NCI-H446 treated with DMSO at 0.1 percent for 48 hours (cell line): ENCODE measurements around the gene GRIP2.

Experiments used
- DNase-seq: peaks from one replicate; lab custom pipeline; 2025; lab: John Stamatoyannopoulos, UW

The GRIP2 gene

DNA sequence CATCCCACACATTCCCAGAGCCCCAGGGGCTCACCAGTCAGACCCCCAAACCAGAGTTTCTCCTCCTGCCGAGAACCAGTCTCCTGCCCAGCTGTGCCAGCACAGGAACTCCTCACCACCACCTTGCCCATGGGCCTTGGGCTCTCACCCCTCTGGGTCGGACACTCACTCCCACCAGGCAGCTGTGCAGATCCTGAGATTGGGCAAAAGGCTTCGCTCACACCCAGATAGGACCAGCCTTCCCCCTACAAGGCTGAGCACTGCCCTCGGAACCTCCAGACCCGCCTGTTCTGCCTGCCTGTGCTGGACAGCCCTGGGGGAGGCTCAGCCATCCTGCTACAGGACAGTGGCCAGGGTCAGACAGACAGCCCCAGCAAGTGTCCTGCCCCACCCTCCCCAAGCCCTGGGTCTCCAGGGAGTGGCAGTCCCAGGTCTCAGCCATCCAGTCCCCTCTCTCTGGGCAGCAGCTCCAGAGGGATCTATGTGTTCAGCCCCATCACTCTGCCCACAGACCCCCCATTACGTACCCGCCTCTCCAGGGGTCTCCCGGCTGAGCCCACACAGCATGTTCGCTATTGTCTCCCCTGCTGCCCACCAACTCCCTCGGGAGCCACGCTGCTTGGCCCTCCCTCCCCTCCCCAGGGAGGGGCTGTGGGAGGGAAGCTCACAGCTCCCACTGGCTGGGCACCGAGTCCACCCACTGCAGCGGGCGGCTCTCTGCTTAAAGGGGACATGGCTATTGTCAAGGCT is at the start of gene GRIP2:
TSS of gene GRIP2 (minus strand) at position 601 of the 750 bp plus-strand sequence. CDS start at position 567, 34 bp downstream.
- no peak for DNase-seq

DNA sequence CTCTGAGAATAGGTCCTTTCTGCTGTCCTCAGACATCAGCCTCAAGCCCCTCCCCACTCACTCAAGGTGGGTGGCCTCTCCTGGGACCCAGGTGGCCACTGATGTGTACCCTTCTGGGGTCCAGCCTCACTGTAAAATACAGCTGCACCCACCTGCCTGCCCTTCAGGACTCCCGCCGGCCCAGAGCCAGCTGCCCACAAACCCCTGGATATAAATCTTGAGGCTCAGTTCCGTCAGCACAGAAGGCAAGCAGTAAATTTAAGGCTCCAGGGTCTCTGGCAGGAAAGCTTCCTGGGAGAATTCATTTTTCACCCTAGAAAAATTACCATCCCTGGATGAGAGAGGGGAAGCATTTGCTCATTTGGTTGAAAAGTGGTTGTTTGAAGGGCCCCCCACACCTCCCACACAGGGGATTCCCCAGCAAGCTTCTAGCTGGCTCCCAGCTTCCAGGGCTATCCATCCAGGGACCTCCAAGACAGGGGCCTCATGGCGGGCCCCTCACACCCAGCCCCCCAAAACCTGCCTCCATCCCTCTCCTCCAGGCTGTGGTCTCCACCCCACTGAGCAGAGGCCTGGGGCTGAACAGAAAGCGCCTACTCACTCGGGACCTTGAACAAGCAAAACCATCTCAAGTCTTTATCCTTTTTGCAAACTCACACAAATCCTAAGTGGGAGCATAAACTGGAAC is 48.4 kb upstream of the GRIP2 start:
- DNase-seq = no peak

DNA sequence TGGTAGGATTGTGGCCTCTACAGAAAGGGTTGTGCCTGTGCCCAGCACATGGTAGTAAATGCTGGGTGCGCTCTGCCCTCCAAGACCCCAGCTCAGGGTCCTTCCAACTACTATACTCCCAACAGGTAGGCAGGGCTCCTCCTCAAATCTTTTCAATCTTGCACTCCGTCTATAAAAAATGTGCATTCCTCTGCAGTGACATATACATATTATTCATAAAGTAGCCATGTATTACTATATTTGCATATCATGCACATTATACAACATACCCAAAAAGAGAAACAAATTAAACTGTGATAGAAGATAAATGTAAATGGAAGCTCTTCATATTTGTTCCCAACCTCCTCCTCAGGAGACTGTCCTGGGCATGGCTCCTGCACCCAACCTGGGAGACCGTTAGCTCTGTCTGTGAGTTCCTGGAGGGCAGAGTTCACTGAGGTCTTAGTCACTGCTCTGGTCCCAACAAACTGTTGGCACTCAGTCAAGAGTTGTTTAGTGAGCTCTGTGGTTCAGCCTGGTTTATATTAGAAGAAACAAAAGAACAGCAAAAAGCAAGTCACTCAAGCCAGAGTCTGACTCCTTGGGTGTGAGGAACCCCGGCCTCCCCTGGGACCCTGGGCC is 47.7 kb upstream of the GRIP2 start:
- DNase-seq = no peak

DNA sequence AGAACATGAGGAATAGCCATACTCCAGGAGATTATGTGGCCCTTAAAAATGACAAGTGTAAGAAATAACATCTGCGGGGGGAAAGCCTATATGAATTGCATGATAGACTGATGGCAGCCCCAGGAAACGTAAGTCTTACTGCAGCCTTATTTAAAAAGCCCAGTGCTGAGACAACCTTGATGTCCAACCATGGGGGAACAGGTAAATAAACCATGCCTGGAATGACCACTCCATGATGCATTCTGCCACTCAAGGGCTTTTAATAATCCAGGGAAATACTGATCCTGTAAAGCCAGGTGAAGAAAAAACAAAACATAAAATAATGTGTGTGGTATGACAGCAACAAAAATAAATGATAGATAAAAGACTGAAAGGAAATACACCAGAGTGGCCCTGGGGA is 46.5 kb upstream of the GRIP2 start:
- DNase-seq = no peak

DNA sequence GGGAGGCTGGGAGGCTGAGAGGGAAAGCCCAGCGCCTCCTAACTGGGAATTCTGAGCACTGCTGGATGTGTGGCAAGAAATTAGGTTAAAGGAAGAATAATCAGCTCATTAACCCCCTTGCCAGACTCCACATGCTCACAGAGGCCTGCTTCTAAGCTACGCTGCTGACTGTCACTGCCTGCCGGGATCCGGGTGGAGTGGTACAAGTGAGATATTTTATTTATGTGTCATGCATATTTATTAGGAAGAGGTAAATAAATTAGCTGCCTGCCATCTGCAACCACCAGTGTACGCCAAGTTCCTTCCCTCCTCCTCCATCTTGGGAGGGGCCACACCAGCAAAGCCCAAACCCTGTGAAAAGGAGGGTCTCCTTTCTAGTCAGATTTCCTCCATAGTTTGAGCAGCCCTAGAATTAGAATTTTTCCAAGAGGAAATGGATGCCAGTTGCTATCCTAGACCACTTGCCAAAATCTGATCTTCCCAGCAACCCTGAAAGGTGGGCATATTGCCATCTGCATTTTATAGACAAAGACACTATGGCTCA is 43.5 kb upstream of the GRIP2 start:
- no peak for DNase-seq

DNA sequence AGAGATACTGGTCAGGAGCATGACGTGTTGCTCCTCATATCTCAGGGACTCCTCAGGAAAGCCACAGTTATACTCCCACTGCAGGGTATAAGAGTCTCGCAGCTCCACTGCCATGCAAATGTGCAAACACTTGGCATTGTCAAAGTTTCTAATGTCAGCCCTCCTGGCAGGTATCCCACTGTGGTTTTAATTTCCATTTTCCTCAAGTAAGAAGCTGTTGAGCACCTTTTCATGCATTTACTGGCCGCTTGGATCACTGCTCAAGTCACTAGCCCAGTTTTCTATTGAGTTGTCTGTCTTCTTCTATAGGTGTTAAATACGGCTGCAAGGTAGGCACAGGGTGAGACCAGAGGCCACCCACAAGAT is 41.9 kb upstream of the GRIP2 start:
- no peak for DNase-seq

DNA sequence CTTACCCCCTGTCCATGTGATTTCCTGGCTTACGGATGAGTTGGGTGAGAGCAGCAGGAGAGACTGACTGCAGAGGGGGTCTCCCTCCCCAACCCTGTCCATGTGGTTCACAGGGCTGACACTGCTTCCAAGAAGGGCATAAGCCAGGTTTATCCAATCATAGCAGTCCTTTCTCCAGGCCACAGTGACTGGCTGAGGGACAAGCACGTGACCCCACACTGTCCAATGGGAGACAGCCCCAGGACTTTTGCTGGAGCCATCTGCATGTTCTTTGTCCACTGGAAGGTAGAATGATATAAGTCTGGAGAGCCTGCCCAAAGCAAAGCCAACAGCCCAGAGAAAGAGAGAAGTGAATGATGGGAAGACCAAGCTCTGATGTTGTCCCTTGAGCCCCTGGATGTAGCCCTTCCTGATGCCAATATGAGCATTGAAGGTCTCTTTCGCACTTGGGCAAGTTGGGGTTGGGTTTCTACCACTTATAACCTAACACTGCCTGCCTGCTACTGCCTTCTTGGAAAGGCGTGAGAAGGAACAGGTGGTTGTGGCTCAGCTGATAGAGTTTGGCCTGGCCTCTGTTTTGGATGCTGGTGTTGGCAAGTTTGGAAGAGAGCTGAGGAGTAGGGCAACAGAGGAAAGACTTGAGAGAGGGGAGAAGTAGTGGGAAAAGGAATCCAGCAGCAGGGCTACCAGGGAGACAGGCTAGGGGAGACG is 41.3 kb upstream of the GRIP2 start:
- no peak for DNase-seq

DNA sequence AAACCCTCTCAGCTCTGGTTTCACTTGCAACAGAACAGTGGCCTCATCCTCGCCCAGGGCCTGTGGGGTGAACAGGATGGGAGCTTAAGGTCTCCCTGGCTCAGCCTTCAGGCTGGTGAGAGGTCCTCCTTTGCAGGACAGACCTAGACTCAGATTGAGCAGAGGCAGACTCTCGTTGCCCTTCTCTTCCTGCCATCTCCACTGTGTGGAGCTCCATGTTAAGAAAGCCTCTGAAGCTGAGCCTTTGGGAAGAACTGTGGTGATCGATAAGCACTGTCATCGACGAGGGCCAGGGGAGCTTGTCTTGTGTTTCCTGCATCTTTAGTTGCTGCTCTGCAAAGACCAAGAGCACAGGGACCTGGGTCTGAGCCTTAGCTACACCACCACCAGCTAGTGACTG is 37.8 kb upstream of the GRIP2 start:
- DNase-seq = no peak

DNA sequence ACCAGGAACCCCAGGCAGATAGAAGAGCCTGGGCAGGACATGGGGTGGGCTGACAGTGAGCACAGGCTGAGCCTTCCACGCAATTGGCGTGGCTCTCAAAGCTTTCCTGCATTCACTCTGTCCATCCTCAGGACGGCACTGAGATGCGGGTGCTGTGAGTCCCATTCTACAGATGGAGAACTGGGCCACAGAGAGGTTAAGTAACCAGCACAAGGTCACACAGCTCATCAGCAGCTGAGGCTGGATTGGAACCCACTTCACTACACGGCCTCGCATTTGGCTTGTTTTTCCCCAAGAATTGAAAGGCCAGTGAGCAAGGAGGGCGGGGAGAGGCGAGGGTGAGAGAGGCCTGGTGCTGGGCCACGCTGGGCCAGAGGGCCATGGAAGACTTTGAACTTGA is 36.0 kb upstream of the GRIP2 start:
- no peak for DNase-seq

DNA sequence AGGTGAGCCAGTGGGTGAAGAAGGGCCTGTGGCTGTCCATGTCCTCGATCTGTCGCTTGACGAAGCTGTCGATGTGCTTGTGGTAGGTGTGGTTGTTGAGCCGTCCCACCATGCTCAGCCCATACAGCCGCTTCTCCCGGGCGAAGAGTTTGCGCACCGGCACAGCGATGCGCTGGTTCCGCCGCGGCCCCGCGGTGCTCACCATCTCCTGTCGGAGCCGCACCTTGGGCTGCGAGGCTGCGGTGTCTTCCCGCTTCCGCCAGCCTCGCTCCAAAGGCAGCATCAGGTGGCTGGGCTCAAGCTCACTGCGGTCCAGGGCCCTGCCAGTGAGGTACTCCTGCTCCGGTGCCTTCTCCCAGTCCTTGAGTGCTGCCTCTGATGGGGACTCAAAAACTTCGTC is 34.0 kb upstream of the GRIP2 start:
- no peak for DNase-seq

DNA sequence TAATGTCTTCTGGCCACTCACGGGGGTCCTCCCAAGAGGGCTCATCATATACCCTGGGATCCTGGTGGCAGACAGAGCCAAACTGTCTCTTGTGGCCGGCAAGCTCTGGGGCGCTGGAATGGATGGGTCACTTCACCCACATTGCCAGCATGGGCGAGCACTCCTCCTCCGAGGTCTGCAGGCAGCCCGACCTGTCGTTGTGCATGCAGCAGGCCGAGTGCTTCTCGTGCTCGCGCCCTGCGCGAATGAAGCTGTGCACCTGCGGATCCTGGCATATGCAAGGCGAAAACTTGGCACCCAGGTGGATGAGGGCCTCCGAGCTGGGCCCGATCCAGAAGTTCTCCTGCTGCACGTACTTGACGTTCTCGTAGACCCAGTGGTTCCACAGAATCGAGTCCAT is 33.6 kb upstream of the GRIP2 start:
- no peak for DNase-seq

DNA sequence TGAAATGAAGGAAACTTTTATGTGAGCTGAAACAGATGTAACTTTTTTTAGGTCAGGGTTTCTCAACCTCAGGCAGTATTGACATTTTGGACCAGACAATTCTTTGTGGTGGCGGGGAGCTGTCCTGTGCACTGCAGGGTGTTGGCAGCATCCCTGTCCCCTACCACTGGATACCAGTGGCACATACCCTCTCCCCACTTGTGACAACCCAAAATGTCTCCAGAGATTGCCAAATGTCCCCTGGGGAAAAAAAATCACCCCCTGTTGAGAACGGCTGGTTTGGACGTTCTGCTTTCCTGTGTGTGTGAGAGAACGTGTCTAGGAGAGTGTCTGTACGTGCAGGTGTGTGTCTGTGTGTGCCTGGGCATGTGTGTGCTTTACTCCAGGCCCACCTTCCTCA is 30.7 kb upstream of the GRIP2 start:
- no peak for DNase-seq

DNA sequence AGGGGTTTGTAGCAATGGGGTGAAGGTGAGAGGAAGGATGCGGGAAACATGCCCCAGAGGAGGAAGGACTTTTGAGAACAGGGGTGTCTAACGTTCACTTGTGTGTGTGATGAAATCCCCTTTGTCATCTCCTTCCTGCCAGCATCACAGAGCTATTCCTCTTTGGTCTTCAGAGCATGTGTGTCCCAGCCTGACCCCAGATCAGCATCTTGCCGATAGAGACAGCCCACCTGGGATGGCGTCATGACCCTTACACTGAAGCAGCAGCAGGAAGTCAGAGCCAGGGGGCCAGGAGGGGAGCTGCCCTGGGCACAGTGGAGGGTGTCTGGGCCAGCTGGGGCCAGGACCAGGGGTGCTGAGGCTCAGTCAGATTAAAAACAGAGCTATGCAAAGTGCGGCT is 29.9 kb upstream of the GRIP2 start:
- DNase-seq = no peak

DNA sequence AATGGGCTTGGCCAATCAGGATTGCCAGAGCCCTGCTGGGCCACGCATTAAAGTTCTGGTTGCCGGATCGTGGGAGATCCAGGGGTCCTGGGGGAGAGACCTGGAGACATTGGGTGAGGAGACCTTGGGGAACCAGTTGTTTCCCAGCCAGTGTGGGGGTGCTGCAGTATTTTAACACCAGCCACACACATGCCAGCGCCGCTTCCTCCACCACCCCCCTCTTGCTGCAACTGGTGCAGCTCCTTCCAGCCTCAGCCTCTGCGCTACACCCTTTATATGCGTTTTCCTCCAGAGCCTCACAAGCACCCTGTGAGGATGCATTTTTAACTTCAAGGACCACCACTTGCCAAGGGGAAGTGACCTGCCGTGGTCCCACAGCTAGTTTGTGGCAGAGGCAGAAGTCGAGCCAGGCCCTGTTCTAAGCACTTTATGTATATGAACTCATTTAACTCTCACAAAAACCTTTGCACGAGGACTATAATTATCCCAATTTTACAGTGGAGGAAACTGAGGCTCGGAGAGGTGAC is 29.4 kb upstream of the GRIP2 start:
- DNase-seq = no peak

DNA sequence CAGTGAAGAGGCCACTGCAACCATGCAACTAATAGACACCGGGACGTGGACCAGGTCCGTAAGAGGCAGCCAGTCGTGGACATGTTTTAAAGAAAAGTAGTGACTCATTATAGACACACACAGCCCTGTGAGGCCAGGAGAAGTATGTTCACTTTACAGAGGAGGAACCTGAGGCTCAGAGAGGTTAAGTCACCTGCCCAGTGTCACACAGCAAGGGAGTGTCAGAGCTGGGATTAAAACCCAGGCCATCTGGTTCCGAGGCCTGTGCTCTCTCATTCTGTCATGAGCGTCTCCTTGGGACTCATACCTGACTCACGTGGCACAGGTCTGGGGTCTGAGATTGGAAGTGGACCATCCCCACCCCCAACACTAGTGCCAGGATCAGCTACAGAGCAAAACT is 28.1 kb upstream of the GRIP2 start:
- no peak for DNase-seq

DNA sequence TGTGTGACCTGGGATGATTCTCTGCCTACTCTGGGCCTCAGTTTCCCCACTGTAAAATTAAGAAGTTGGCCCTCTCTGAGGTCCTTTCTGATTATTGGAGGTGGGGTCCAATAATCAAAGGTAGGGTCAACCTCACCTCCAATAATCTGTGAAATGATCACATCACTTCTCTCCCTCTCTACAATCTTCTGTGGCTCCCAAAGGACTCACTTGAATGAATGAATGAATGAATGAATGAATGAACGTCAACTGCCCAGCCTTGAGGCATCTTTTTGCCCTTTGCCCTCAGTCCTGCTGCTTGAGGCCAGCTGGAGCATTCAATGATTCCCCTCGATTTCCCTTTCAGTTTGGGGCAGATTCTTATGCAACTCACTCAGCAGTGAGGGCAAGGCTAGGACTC is 26.7 kb upstream of the GRIP2 start:
- DNase-seq = no peak

DNA sequence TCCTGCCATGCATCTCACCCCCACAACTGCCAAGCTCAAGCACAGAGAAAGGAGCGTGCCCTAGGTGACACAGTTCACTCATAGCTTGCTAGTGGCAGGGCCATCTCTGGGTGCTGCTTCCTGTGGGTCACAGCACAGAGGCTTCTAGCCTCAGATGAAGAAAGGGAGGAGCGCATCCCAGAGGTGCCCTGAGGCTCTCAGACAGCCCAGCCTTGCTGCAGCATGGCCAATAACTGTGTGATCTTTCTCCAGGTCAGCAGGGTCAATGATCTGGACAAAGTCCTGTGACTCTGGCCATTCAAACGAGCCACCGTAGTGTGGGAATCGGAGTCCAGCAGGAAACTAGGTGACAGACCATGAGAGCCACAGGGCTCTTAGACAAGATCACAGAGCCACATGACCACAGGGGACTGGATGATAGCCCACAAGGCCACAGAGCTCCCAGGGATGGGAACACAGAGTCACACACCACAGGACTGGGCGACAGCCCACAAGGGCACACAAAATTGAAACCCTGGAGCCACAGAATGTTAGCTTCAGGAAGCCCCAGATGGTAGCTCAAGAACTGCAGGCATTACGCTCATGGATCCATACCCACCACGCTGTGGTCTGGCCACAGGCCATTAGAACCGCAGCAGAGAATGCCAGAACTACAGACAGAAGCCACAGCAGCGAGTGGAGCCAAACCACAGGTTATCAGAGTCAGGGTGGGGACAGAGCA is 25.9 kb upstream of the GRIP2 start:
- DNase-seq = no peak

DNA sequence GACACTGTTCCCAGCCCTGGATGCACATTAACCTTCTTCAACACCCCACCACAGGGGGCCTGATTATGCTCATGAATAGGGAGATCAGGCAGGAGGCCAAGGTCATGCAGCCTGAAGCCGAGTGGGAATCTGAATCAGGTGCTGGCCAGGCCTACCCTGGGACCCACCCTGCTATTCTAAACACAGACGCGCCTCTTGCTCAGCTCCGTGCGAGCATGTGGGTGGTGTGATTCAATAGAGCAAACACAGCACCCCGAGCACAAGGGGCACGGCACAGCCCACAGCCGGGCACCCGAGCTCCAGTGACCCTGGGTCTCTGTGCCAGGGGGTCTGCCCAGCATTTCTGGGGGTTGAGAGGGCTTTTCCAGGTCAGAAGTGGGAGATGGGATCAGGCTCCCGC is 24.6 kb upstream of the GRIP2 start:
- no peak for DNase-seq

DNA sequence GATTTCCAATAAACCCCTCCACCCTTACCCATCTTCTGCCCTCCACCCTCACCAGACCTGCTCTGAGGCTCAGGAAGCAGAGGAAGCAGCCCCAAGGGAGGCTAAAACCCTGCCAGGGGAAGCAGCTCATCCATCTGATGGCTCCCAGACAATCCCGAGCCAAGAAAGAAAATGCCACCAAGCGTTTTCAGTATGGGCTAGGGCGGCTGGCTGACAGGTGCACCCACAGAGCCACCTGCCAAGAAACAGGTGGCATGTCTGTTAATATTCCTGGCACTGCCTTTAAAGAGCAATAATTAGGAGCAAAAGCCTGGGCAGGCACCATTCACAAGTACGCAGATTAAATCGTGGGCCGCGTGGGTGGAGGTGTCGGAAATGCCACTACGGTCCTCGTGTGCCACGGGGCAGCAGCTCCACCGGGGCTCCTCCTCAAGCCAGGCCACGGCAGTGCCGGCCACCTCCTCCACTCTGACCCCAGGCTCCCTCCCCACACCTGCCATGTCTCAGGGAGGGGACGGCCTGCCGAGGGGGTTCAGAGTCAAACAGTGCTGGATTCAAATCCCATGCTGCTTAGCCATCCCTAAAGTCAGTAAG is 23.9 kb upstream of the GRIP2 start:
- DNase-seq = no peak

DNA sequence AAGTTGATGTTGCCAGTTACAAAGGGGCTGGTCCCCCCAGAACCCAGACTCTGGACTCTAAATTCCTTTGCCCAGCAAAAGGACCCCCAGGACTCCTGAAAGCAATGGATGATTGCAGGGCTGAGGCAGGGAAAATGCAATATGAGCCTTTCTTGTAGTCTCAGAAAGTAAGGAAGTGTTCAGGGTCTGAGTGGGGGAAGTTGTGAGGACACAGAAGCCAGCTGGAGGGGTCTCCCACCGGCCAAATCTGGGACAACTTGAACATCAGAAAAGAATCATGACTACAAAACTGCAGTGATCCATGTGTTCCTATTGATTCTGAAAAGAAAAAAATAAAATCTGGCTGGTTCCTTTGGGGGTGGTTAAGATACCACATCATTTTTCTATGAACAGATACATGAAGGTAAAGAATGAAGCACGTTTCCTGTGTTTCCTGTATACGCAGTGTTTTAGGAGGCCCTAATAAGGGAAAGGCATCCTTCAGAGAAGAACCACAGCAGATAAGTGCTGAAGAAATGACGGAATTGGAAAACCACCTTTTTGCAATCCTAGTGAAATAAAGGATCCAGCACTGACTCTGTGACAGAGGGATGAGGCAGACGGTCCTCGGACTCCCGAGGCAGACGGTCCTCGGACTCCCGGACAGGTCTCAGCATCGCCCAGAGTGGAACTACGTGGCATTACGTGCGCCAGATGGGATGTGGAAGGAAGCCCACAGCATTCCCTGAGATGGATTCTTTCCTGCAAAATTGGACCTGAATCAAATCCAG is 22.2 kb upstream of the GRIP2 start:
- DNase-seq = no peak
